HG03558 (cell line): ENCODE data around the gene DIO1.

Experiments used
- ATAC-seq: cut with Tn5 transposase; IDR thresholded peaks from one replicate; pipeline ENCODE4 v1.9.1; 2021; ENCODE audit warnings: moderate number of reproducible peaks; ENCODE audit not compliant: unreplicated experiment; ENCODE audit errors: extremely low read depth

DIO1 gene

DNA sequence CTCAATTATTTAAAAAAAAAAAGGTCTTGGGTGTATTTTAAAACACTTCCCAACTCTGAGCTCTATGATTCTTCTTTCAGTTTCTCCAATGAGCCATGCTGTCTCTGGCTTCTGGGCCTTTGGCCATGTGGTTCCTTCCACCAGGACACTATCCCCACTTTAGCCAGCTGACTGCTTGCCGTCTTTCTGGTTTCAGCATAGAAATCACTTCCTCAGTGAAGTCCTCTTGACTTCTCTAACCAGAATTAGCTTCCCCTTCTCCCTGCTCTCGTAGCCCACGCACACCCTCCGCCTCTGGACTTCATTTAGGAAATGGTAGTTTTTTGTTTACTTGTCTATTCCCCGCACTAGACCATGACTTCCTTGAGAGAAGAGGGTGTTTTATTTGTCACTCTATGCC, 1.1 kb upstream of the DIO1 start:
- ATAC-seq, result no peak

DNA sequence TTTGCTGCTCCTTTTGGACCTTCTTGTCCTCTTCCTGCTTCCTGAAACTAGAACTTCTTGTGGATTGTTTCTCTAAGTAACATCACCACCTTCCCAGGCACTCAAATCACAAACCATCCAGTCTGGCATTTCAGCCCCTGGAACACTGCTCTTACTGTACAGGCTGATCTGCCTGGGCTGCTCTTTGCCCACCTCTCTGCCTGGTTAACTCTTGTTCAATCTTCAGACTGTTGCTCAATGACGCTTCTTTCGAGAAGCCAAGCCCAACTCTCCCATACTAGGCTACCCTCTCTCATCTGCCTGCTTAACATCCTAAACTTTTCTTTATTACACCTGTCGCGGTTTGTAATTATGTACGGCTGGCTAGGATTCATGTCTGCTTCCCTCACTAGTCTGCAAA, 657 bp downstream of the DIO1 start:
- no peak for ATAC-seq

DNA sequence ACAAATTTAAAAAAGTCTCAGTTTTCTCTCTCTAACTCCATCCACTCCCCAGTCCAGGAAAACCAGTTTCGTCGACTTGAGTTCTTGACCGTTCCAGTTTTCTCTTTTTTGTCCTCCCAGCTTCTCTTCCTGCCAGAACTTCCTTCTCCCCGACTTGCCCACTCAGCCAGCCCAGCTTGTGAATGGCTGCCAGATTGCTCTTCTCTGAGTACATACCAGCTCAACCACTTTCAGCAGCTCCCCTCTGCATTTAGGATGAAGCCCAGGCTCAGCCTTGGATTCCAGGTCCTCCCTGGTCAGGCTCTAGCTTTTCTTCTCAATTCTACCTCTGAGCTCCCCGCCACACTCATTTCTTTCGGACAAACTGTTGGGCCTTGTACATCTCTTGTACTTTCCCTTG, 1.4 kb downstream of the DIO1 start:
- no peak for ATAC-seq

DNA sequence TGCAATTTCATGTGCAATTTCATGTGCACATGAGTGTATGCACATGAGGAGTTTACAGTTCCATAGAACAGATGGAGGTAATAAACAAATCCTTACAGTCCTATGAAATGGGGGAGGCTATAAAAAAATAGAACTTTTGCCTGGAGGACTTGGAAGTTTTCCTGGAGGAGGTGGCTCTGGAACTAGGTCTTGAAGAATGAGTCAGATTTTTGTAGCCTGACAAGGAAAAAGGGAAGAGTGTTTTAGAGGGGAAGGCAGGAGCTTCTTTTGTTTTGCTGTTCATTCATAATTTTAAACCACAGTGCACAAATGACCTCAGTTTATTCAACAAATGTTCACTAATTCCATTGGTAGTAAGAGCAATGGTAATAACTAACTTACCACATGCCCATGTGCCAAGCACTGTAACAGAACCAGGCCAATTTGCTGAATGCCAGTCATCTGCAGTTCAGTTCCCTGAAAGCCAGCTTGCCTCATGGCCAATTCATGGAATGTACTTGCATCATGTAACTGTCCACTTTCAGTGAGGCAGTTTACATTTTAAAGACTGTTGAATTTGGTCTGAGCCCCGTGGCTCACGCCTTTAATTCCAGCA, 2.7 kb downstream of the DIO1 start:
- ATAC-seq, result no peak

DNA sequence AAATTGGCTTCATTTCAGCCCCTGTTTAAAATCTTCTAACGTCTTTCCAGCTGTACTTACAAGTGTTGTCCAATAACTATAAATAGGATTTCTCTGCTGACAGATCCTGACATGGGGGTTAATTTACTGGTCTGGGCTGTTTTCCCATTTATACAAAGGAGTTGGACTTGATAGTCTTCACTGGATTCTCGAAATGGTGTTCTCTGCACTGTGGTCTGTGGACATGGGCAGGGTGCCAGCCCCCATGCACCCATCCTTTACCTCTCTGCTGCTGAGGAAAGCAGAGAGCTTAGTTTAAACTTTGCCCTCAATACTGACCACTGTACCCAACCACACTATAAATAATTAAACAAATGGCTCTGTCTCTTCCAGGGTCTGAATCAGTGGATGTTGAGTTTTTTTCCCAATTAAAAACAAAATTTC, 5.2 kb downstream of the DIO1 start:
- ATAC-seq, result no peak

DNA sequence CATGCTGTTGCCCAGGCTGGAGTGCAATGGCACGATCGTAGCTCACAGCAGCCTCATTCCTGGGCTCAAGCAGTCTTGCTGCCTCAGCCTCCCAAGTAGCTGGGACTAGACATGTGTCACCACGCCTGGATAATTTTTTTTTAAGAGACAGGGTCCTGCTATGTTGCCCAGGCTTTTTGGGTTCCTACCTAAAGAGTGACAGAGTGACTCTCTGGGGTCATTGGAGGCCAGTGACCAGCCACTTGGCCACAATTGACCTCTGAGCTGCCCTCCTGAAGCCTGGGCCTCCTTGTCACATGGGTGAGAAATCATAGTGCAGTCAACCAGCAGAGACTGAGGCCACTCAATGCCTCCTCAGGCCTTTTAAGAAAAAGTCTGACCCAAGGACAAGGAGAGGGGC, 5.7 kb downstream of the DIO1 start:
- ATAC-seq, result no peak

DNA sequence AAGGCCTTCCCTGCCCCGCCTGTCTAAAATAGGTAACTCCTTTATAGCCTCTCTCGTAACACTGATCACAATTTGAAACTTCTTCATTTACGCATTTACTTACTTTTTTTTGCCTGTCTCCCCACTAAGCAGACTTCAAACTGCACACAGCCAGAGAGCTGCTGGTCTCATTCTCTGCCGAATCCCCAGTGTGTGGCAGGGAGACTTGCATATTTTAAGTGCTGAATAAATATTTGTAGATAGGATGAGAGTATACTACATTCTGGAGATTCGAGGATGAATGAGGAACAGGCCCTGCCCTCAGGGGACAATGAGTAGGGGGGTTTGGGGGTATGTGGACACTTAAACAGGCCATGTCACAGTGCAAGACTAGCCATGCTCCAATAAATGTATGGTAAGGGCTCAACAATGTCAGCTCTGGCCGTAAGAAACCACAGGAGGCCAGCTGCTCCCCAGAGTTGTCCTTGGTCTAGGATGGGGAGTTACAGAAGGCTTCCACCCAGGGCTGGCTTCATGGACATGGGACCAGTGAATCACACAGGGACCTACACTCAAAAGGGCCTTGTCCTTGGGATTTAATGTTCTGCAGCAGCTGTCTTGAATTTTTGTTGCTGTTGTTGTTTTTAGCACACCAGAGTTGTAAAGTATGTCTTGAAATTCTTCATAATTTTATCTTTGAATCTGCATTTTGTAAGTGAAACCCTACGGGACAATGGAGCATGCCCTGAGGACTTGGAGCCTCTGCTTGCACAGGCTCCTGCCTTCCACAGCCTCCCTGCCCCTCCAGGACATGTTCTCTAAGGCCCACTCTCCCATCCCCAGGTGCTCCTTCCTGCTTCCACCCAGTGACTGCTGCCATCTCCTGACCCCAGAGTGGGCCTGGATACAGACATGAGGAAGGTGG, 8.5 kb downstream of the DIO1 start:
- ATAC-seq, result no peak

DNA sequence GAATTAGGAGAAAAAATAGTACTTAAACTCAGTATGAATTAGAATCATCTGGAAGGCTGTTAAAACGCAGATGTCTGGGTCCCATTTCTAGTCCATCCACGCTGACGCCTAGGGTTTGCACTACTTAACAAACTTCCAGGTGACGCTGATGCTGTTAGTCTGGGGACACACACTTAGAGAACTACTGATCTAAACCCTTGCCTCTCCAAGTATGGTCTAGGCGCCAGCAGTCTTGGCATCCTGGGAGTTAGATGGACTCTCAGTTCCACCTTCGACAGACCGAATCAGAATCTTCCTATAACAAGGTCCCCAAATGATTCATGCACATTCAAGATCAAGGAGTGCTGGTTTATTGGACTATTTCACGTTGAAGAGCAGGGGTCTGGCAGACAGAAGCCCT, 11.5 kb downstream of the DIO1 start:
- no peak for ATAC-seq

DNA sequence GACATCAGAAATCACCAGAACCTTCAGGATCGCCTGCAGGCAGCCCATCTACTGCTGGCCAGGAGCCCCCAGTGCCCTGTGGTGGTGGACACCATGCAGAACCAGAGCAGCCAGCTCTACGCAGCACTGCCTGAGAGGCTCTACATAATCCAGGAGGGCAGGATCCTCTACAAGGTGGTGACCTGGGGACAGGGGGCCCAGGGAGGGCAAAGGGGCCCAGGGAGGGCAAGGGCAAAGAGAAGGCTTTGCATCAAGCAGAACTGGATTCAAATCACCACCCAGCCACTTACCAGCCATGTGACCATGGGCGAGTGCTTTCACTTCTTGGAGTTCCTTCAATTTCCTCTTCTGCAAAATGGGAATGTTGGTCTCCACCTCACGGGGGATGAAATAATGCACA, 12.1 kb downstream of the DIO1 start:
- ATAC-seq, result no peak

DNA sequence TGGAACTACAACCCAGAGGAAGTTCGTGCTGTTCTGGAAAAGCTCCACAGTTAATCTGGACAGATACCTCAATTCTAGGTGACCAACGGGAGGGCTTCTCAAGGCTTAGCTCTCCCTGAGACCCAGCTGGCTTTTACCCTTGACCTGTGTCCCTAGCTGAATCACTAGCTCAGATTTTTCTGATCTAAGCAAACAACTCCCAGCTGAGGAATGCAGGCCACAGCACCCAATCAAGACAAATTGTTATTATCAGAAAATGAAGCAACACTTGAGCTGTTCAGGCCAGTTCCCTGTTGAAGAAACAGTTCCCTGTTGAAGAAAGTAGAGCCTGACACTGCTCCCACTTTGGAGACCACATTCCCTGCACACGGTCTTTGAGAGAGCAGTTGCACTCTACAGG, 16.0 kb downstream of the DIO1 start:
- ATAC-seq, result no peak

DNA sequence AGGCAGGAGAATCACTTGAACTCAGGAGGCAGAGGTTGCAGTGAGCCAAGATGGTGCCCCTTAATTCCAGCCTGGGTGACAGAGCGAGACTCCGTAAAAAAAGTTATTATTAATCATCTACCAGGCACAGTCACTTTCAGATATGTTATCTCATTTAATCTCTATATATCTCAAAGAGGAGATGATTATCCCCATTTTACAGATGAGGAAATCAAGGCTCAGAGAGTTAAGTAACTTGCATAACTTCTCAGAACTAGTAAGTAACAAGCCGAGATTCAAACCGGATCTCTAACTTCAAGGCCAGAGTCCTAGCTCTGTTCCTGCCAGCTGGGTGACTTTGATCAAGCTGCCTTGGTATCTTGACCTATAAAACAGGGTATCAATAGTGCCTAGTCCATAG, 17.5 kb downstream of the DIO1 start:
- ATAC-seq, result no peak

DNA sequence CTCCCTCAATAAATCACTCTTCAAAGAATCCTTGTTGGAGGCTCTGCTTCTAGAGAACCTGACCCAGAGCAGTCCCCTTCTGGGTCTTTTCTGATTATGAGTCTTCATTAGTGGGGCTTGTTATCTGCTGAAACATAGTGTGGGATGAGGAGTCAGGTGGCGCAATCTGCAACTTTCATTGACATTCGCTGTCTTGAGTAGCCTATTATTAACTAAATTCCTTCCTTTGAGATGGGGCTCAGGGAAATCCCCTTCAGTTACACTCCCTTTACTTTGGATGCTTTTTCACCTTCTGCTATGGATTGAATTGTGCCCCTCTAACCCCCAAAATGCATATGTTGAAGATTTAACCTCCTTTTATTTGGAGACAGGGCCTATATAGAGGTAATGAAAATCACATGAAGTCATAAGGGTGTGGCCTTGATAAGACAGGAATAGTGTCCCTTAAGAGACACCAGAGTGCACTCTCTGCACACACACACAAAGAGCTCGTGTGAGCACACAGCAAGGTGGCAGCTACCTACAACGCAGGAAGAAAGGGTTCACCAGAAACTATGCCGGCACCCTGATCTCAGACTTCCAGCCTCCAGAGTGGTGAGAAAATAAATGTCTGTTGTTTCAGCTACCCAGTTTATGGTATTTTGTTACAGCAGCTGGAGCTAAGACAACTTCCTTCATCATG, 19.5 kb downstream of the DIO1 start:
- no peak for ATAC-seq

DNA sequence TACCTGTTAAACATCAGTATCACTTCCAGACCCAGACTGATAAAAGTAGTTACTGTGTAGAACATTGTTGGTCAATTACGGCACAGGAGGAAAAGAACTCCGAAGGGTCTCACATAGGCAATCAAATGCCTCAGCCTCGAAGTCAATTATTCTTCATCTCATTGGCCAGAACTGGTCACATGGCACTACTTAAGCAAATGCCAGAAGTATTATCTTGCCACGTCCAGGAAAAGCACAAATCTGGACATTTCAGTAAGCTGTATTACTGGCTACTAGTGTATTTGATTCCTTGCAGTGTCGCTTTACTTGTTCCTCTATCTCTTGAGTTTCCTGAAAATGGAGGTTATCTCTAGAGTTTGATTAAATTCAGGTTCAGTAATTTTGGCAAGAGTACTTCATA, 24.4 kb downstream of the DIO1 start:
- no peak for ATAC-seq

DNA sequence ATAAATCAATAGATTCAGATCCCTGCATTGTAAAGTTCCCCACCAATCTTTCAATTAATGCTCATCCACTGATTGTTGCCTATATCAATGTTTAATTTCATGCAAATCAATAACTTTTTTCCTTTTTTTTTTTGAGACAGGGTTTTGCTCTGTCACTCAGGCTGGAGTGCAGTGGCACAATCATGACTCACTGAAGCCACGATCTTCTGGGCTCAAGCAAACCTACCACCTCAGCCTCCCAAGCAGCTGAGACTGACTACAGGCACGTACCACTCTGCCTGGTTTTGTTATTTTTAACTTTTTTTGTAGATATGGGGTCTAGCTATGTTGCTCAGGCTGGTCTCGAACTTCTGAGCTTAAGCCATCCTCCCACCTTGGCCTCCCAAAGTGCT, 25.7 kb downstream of the DIO1 start:
- ATAC-seq, result no peak

DNA sequence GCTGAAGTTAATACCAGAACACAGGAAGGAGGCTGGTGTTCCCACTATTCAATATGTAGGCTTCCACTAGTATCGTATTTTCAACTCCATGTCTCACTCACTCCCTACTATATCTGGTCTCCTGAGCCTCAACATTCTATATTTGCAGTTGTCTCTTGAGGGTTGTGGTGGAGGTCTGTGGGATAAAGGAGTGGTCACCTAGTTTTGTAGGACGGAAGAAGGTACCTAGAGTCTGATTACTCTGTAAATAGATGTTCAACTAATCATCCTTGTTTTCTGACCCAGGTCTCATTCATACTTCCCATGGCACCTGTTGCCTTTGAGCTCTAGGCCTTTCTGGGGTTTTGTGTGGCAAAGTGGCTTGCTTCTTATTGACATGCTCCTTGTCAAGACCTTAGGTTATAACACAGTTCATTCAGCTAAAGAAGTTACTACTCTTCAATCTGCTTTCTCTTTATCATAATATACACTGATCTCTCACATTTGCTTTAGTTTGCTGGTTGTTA, 33.4 kb downstream of the DIO1 start:
- no peak for ATAC-seq

DNA sequence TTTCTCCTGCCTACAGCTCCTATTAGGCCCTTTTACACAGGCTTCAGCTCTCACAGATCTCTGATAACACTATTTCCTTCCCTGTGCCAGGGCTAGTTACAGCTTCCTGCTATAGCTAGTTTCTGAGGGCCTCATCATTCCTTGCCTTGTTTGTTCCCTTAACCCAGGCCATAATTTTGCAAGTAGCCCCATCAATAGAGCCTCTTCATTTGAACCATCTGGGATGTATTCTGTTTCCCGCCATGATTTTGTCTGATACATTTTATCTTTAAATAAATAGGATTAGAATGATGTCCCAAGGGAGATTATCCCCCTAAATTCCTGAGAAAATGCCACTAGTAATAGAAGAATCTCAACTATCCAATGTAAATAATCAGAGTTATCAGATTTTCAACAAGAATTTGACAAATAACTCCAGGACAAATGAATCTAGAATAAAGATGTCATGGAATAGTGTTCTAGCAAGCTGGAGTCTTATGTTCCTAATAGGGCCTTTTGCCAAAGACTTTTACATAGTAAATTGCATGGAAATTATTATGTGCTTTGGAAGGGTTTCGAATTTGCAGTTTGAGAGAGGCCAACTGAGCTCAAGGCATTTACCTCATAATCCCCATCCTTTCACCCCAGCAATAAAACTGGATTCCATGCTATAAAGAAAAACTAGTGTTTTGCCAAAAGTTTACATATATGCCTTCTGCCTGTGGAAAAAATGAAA, 35.4 kb downstream of the DIO1 start:
- no peak for ATAC-seq

DNA sequence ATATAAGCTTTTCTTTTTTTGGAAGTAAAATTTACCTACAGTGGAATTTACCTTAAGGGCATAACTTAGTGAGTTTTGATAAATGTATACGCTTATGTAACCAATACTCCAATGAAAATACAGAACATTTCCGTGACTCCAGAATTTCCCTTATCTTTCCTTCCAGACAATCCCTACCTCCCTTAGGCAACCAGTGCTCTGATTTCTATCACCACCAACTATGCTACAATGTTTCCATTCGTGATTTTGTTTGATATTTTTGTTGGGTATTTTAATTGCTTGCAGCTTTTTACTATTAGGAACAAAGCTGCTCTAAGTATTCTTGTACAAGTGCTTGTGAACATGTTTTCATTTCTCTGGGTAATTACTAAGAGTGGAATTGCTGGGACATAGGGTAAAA, 36.9 kb downstream of the DIO1 start:
- ATAC-seq, result no peak

DNA sequence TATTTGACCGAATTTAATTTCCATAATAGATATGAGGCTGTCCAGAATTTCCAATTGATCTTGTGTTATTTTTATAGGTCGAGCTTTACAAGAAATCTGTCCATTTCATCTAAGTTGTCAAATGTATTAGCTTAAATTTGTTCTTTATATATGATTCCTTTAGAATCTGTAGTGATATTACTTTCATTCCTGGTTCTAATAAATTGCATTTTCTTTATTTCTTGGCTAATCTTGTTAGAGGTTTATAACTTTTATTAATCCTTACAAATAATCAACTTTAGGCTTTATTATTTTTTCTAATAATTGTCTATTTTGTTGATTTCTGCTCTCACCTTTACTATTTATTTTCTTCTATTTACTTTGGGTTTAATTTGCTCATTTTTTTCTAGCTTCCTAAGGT, 37.5 kb downstream of the DIO1 start:
- no peak for ATAC-seq

DNA sequence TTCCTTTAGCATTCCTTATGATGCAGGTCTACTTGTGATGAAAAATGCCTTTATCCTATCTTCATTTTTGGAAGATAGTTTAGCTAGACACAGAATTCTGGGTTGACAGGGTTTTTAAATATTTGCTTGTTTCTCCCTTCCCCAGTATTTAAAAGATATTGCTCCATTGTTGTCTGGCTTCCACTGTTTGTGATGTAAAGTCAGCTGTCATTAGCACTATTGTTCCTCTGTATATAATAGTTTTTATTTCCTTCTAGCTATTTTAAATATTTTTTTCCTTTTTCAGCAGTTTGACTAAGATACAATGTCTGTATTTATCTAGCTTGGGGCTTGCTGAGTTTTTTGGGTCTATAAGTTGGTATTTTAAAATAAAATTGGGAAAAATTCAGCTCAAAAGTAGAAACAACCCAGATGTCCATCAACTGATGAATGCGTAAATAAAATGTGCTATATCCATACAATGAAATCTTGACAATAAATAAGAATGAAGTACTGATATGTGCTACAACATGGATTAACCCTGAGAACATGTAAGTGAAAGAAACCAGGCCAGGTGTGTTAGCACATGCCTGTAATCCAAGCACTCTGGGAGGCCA, 40.3 kb downstream of the DIO1 start:
- no peak for ATAC-seq

DNA sequence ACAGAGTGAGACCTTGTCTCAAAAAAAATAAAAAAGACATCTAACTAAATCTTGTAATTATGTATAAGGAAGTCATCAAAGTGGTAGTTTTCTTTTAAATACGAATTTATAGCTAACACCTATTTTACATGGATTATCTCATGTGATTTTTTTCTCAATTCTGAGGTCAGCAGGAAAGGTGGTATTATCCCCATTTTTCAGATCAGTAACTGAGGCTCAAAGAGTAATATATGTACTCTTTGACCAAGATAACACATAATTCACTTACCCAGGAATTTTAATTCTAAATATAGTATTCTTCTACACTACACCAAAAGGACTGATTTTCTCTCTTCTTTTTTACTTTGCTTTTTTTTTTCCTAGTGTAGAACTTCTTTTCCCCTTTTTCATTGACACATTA, 42.4 kb downstream of the DIO1 start:
- ATAC-seq, result no peak
